PFSK-1 (cell line): ENCODE results near the gene ASCL5. TPM values are rescaled to one million over a fixed set of nuclear protein-coding genes. Genes with fewer than 3 reads are reported as not detected.

Experiments used
- FOXP2 ChIP-seq: optimal IDR thresholded peaks from 2 replicates; pipeline ENCODE3; 2011; ENCODE audit warnings: borderline replicate concordance, control low read depth, inconsistent platforms; ENCODE audit not compliant: insufficient read depth; ENCODE audit errors: extremely low read length, extremely low read depth
- POLR2AphosphoS5 ChIP-seq: IDR thresholded peaks from 2 replicates; pipeline ENCODE4 v1.6.1; 2012; ENCODE audit warnings: low read depth, mild to moderate bottlenecking, control low read depth, low read length, moderate library complexity
- REST ChIP-seq, 2 experiments: IDR thresholded peaks; 2 replicates each; pipeline versions ENCODE4 v1.6.1 to v1.8.0; 2011 to 2012; ENCODE audit warnings: low read depth in 2 of 2, low read length in 2 of 2, control low read depth in 1 of 2, inconsistent platforms in 1 of 2, mild to moderate bottlenecking in 1 of 2, moderate library complexity in 1 of 2; ENCODE audit not compliant: insufficient read depth in 1 of 2
- SIN3A ChIP-seq: IDR thresholded peaks from 2 replicates; pipeline ENCODE4 v1.6.1; 2012; ENCODE audit warnings: mild to moderate bottlenecking, low read length, moderate library complexity, borderline replicate concordance; ENCODE audit not compliant: insufficient read depth
- TAF1 ChIP-seq: IDR thresholded peaks from 2 replicates; pipeline ENCODE4 v1.6.1; 2012; ENCODE audit warnings: low read length, control low read depth, borderline replicate concordance; ENCODE audit not compliant: insufficient read depth
- polyA plus RNA-seq: library from polyadenylated mRNA; unstranded; fragments of >200 nt; gene quantifications from one replicate; pipeline ENCODE4 v1.2.1, GENCODE V29; 2012; ENCODE audit warnings: low read depth, missing spikeins; ENCODE audit not compliant: insufficient read length

ASCL5 gene
- polyA plus RNA-seq: 0.14 TPM

- no peak for TF ChIP-seq FOXP2
Measured at GRCh38 chr1:201126832-201127754, at the start of gene ASCL5. TSS of gene ASCL5 (minus strand) at chr1:201127184. CDS start at chr1:201115372, 11,812 bp downstream.

DNA sequence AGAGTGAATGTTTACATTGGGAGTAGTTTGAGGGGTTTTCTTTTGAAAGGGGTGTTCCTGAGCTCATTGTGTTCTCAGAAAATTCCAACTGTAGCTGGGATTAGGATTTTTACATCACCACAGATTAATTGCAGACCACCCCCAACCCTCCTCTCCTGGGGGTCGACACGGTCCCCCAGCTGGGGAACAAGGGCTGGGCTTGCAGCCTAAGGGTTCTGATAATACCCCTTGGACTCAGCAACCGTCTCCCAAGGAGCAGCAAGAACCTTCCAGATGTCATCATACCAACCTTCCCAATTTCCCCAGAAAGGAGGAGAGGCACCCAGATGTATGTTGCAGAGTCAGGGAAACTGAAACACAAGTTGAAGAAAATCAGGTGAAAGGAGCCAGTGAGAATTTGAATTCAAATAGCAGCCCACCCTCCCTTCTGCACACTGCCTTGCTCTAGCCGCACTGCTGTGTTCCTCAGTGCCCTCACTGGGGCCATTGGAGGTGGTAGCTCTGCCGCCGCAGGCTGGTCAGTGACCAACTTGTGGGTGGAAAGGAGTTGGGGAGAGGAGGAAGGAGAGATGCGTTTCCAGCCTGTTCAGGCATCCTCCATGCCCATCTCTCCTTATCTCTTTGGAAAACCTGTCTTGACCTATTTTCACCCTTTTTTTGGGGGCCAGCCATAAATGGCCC is 49.0 kb upstream of the ASCL5 start:
- TF ChIP-seq TAF1: no peak
- TF ChIP-seq POLR2AphosphoS5: no peak
- no peak for TF ChIP-seq FOXP2
- no peak for TF ChIP-seq SIN3A
- TF ChIP-seq REST (IDR thresholded peaks at IDR 0.05; ENCODE audit: insufficient read depth in 1 of 2, low read depth in 2 of 2, low read length in 2 of 2): no peak

DNA sequence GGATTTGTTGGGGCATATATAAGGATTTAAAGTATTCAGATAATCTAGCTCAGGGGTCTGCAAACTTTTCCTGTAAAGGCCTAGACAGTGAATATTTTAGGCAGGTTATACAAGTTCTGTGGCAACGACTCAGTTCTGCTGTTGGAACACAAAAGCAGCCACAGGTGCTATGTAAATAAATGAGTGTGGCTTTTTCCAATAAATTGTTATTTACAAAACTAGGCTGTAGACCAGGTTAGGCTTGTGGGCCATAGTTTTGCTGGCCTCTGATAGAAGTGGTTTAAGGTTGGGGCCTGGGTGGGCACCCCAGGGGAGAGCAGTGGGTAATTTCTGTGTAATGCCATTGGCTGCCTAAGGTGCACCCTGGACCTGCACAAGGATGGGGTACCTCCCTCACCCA is 46.8 kb upstream of the ASCL5 start:
- TF ChIP-seq TAF1 (no peak), FOXP2 (no peak)

DNA sequence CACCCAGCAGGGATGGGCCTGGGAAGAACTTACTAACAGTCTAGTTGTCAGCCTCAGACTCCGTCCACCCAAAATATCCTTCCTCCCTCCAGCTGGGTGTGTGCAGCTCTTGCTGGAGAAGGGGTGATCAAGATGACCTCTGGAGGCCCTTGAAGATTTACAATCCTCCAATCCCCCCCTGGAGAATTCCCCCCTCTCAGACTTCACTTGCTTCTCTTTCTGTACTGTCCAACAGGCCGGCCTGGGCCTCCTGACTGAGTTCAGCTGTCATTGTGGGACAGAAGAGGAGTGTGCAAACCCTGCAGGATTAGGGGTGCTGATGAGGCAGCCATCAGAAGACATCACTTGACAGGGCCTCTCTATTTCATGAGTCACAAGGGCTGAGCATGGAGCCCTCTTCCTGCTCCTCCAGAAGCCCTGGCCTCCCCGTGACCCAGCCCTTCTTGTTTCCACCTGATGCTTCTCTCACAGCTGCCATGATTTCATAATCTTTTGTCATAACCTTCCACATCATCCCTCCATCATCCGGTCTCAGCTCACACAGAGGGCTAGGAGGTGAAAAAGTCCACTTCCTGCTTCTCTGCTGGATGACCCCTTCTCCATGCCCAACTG is 46.1 kb upstream of the ASCL5 start:
- no peak for TF ChIP-seq POLR2AphosphoS5
- no peak for TF ChIP-seq TAF1
- no peak for TF ChIP-seq REST (IDR thresholded peaks at IDR 0.05; ENCODE audit: insufficient read depth in 1 of 2, low read depth in 2 of 2, low read length in 2 of 2)
- no peak for TF ChIP-seq FOXP2
- TF ChIP-seq SIN3A: no peak

DNA sequence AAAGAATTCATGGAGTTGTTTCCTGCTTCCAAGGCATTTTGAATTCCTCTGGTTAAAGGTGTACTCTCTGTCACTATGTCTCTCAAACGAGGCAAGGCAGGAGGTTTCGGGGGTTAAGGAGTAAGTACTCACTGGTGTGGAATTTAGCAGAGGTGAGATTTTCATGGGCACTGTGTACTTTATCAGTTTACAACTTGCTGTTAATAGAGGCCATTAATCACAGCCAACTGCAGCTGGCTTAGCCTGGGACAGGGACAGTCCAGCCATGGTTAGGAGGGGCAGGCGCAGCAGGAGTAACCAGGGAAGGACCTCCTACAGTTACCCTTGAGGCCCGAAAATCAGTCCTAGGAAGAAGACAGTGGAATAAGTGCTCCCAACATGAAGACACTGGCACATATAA is 45.3 kb upstream of the ASCL5 start:
- TF ChIP-seq SIN3A: no peak
- no peak for TF ChIP-seq POLR2AphosphoS5
- TF ChIP-seq FOXP2: no peak
- no peak for TF ChIP-seq REST (IDR thresholded peaks at IDR 0.05; ENCODE audit: insufficient read depth in 1 of 2, low read depth in 2 of 2, low read length in 2 of 2)
- TF ChIP-seq TAF1: no peak
